Astrocyte (in vitro differentiated cells and primary cell): Measurements from ENCODE around the gene GRM7. TPM values are rescaled to one million over a fixed set of nuclear protein-coding genes. Genes with fewer than 3 reads are reported as not detected.

ENCODE experiments used
- DNase-seq: peaks from one replicate; pipeline ENCODE4 v3.0.0-alpha.2; 2010; ENCODE audit warnings: low read depth
- FAIRE-seq: peaks from 2 replicates; lab custom pipeline; 2011; peaks lifted over from hg19 to GRCh38; lab: Jason Lieb, UNC
- H2AFZ ChIP-seq: 2 replicates; pipeline ENCODE4 v1.6.0; 2012; ENCODE audit warnings: low read depth, low read length, inconsistent platforms
- H3K27ac ChIP-seq: 2 replicates; pipeline ENCODE4 v1.5.1; 2011; ENCODE audit warnings: low read depth, low read length, inconsistent platforms
- H3K27me3 ChIP-seq: 2 replicates; pipeline ENCODE4 v1.6.0; 2011; ENCODE audit warnings: low read length, inconsistent platforms; ENCODE audit not compliant: insufficient read depth
- H3K36me3 ChIP-seq: 2 replicates; pipeline ENCODE4 v1.5.1; 2011; ENCODE audit warnings: low read length, inconsistent platforms; ENCODE audit not compliant: insufficient read depth
- H3K4me1 ChIP-seq: 2 replicates; pipeline ENCODE4 v1.5.1; 2011; ENCODE audit warnings: low read length, inconsistent platforms; ENCODE audit not compliant: insufficient read depth
- H3K4me2 ChIP-seq: 2 replicates; pipeline ENCODE4 v1.6.0; 2012; ENCODE audit warnings: low read length, inconsistent platforms
- H3K4me3 ChIP-seq: 2 replicates; pipeline ENCODE4 v1.5.1; 2011; ENCODE audit warnings: low read depth, mild to moderate bottlenecking, low read length, inconsistent platforms; ENCODE audit not compliant: insufficient read depth
- H3K79me2 ChIP-seq: 2 replicates; pipeline ENCODE4 v1.6.0; 2012; ENCODE audit warnings: mild to moderate bottlenecking, low read length, inconsistent platforms; ENCODE audit not compliant: insufficient read depth
- H3K9ac ChIP-seq: 2 replicates; pipeline ENCODE4 v1.6.0; 2012; ENCODE audit warnings: mild to moderate bottlenecking, low read length, inconsistent platforms
- H3K9me3 ChIP-seq: 2 replicates; pipeline ENCODE4 v1.5.1; 2012; ENCODE audit warnings: low read depth, mild to moderate bottlenecking, low read length, inconsistent platforms; ENCODE audit not compliant: insufficient read depth
- H4K20me1 ChIP-seq: 2 replicates; pipeline ENCODE4 v1.6.0; 2012; ENCODE audit warnings: low read length, inconsistent platforms; ENCODE audit not compliant: insufficient read depth
- H3K27ac Mint-ChIP-seq: one replicate; pipeline ENCODE4 v1.8.0; 2021; ENCODE audit warnings: mild to moderate bottlenecking, mixed read lengths; ENCODE audit not compliant: unreplicated experiment
- H3K27me3 Mint-ChIP-seq: one replicate; pipeline ENCODE4 v1.8.0; 2021; ENCODE audit warnings: low read depth, mixed read lengths; ENCODE audit not compliant: unreplicated experiment
- H3K36me3 Mint-ChIP-seq: one replicate; pipeline ENCODE4 v1.8.0; 2021; ENCODE audit warnings: low read depth, mixed read lengths; ENCODE audit not compliant: unreplicated experiment
- H3K4me1 Mint-ChIP-seq: one replicate; pipeline ENCODE4 v1.8.0; 2021; ENCODE audit warnings: low read depth, mixed read lengths; ENCODE audit not compliant: unreplicated experiment
- H3K4me3 Mint-ChIP-seq: one replicate; pipeline ENCODE4 v1.8.0; 2021; ENCODE audit warnings: mild to moderate bottlenecking, moderate library complexity, mixed read lengths; ENCODE audit not compliant: unreplicated experiment
- H3K9me3 Mint-ChIP-seq: one replicate; pipeline ENCODE4 v1.8.0; 2021; ENCODE audit warnings: mild to moderate bottlenecking, mixed read lengths; ENCODE audit not compliant: unreplicated experiment
- CTCF ChIP-seq: IDR thresholded peaks from 2 replicates; pipeline ENCODE4 v1.5.1; 2011; ENCODE audit warnings: low read depth, mild to moderate bottlenecking, inconsistent platforms, low read length, moderate library complexity; ENCODE audit not compliant: insufficient read depth
- EZH2 ChIP-seq: IDR thresholded peaks from 2 replicates; pipeline ENCODE4 v1.6.1; 2012; ENCODE audit warnings: mild to moderate bottlenecking, low read length, inconsistent platforms; ENCODE audit not compliant: insufficient read depth
- total RNA-seq: library from RNA; stranded (reverse); gene quantifications from 2 replicates; pipeline ENCODE4 v1.2.1, GENCODE V29; 2021

Gene GRM7
- total RNA-seq, 1 donor from 2014 or later = not detected

- Histone ChIP-seq H3K4me2 (no peak overlapping the region), H2AFZ (no peak overlapping the region), H3K27me3 (no peaks in the 10 kb centered on the region), H3K79me2 (no peaks in the 10 kb centered on the region), H4K20me1 (no peaks in the 10 kb centered on the region), H3K4me1 (no peaks in the 10 kb centered on the region), H3K9ac (no peak overlapping the region), H3K9me3 (no peaks in the 10 kb centered on the region), H3K36me3 (no peaks in the 10 kb centered on the region), H3K4me3 (no peak overlapping the region), H3K27ac (no peak overlapping the region)
- no peak overlapping the region for H3K4me3 Mint-ChIP-seq
- FAIRE-seq (no peak), DNase-seq (no peak)
- no peak for TF ChIP-seq EZH2
- TF ChIP-seq CTCF = no peak
- no peaks in the 10 kb centered on the region for H3K27me3 Mint-ChIP-seq
- H3K9me3 Mint-ChIP-seq = no peaks in the 10 kb centered on the region
- H3K27ac Mint-ChIP-seq = no peak overlapping the region
- no peaks in the 10 kb centered on the region for H3K36me3 Mint-ChIP-seq
- H3K4me1 Mint-ChIP-seq = peaks cover 6% of the 10 kb centered on the region
Observed at GRCh38 chr3:7423995-7424394, 563.1 kb downstream of the GRM7 start.

DNA sequence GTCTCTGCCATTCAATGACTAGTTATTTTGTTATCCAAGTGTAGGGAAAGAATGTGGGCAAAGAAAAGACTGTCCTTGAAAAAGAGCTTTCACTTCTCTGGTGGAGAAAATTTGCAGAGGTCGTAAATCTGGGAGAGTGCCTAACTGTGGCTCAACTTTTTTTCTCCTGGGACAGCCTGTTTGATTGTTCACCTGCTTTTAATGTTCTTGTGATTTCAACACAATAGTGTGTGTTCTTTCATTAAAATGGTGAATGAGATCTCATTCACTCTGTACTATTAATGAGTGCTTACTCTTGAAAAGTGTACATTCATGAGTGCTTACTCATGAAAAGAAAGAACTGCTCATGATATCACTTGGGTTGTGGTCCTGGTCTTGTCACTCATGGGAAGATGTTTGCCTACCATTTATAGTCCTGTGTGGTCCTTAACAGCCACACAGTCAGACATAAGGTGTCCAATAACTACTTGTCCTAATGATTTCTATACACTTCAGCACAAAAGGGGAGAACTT is 567.3 kb downstream of the GRM7 start:
- Mint-ChIP-seq H3K4me1 (peaks cover 6% of the 10 kb centered on the region), H3K4me3 (no peak overlapping the region), H3K36me3 (no peaks in the 10 kb centered on the region), H3K27ac (no peak overlapping the region), H3K27me3 (no peaks in the 10 kb centered on the region), H3K9me3 (peaks cover 4% of the 10 kb centered on the region)
- Histone ChIP-seq H3K4me1 (no peaks in the 10 kb centered on the region), H2AFZ (no peak overlapping the region), H3K4me3 (no peak overlapping the region), H3K9ac (no peak overlapping the region), H3K36me3 (no peaks in the 10 kb centered on the region), H3K27ac (no peak overlapping the region), H3K27me3 (no peaks in the 10 kb centered on the region), H4K20me1 (no peaks in the 10 kb centered on the region), H3K9me3 (peaks cover 7% of the 10 kb centered on the region), H3K79me2 (no peaks in the 10 kb centered on the region), H3K4me2 (no peak overlapping the region)
- DNase-seq (no peak), FAIRE-seq (no peak)
- TF ChIP-seq CTCF = no peak
- TF ChIP-seq EZH2 = no peak

DNA sequence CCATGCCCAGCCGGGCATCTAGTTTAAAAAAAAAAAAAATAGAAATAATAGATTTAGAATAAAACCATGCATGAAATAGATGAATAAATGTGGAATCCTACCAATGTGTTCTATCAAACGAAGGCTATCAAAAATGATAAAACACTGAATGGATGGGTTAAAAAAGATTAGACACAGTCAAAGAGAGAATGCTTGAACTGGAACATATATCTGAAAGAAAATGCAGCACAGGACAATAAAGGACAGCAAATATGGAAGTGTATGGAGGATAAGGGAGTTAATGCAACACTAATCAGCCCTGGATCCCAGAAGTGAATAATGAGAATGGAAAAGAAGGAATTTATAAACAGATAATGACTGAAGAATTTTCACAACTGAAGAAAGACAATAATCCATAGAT is 571.7 kb downstream of the GRM7 start:
- Mint-ChIP-seq H3K4me1 (peaks cover 6% of the 10 kb centered on the region), H3K9me3 (peaks cover 4% of the 10 kb centered on the region), H3K4me3 (no peak overlapping the region), H3K27me3 (no peaks in the 10 kb centered on the region), H3K27ac (no peak overlapping the region), H3K36me3 (no peaks in the 10 kb centered on the region)
- DNase-seq = no peak
- Histone ChIP-seq H3K4me1 (no peaks in the 10 kb centered on the region), H3K4me3 (no peak overlapping the region), H3K79me2 (no peaks in the 10 kb centered on the region), H3K4me2 (no peak overlapping the region), H3K27ac (no peak overlapping the region), H3K9ac (no peak overlapping the region), H4K20me1 (no peaks in the 10 kb centered on the region), H3K27me3 (no peaks in the 10 kb centered on the region), H2AFZ (no peak overlapping the region), H3K9me3 (peaks cover 8% of the 10 kb centered on the region), H3K36me3 (no peaks in the 10 kb centered on the region)
- FAIRE-seq = no peak
- TF ChIP-seq CTCF = no peak
- TF ChIP-seq EZH2 = no peak
